Osteocyte (in vitro differentiated cells): ENCODE measurements around the gene MXD3. TPM values are rescaled to one million over a fixed set of nuclear protein-coding genes. Genes with fewer than 3 reads are reported as not detected.

Experiments
- DNase-seq: peaks from one replicate; pipeline ENCODE4 v3.0.0; 2021; ENCODE audit warnings: mixed read lengths; ENCODE audit not compliant: unreplicated experiment; ENCODE audit errors: extremely low spot score
- H3K27ac Mint-ChIP-seq: one replicate; pipeline ENCODE4 v1.8.0; 2021; ENCODE audit warnings: mild to moderate bottlenecking, mixed read lengths; ENCODE audit not compliant: unreplicated experiment
- H3K27me3 Mint-ChIP-seq: one replicate; pipeline ENCODE4 v1.8.0; 2021; ENCODE audit warnings: mixed read lengths; ENCODE audit not compliant: unreplicated experiment
- H3K36me3 Mint-ChIP-seq: one replicate; pipeline ENCODE4 v1.8.0; 2021; ENCODE audit warnings: mixed read lengths; ENCODE audit not compliant: unreplicated experiment
- H3K4me1 Mint-ChIP-seq: one replicate; pipeline ENCODE4 v1.8.0; 2021; ENCODE audit warnings: mixed read lengths; ENCODE audit not compliant: unreplicated experiment
- H3K4me3 Mint-ChIP-seq: one replicate; pipeline ENCODE4 v1.8.0; 2021; ENCODE audit warnings: mild to moderate bottlenecking, moderate library complexity, mixed read lengths; ENCODE audit not compliant: unreplicated experiment
- H3K9me3 Mint-ChIP-seq: one replicate; pipeline ENCODE4 v1.8.0; 2021; ENCODE audit warnings: mixed read lengths; ENCODE audit not compliant: unreplicated experiment
- total RNA-seq: library from RNA; stranded (reverse); gene quantifications from 2 replicates; pipeline ENCODE4 v1.2.1, GENCODE V29; 2021
- TF ChIP-seq, protein P1 (sequence below): fragments of 200-600 bp; sonication (generic); IDR thresholded peaks from 2 replicates; pipeline ENCODE4 v1.5.0; 2021; ENCODE audit warnings: antibody characterized with exemption, mild to moderate bottlenecking, moderate library complexity

Gene MXD3
- total RNA-seq, 1 donor from 2014 or later, result 11.1 TPM

DNA sequence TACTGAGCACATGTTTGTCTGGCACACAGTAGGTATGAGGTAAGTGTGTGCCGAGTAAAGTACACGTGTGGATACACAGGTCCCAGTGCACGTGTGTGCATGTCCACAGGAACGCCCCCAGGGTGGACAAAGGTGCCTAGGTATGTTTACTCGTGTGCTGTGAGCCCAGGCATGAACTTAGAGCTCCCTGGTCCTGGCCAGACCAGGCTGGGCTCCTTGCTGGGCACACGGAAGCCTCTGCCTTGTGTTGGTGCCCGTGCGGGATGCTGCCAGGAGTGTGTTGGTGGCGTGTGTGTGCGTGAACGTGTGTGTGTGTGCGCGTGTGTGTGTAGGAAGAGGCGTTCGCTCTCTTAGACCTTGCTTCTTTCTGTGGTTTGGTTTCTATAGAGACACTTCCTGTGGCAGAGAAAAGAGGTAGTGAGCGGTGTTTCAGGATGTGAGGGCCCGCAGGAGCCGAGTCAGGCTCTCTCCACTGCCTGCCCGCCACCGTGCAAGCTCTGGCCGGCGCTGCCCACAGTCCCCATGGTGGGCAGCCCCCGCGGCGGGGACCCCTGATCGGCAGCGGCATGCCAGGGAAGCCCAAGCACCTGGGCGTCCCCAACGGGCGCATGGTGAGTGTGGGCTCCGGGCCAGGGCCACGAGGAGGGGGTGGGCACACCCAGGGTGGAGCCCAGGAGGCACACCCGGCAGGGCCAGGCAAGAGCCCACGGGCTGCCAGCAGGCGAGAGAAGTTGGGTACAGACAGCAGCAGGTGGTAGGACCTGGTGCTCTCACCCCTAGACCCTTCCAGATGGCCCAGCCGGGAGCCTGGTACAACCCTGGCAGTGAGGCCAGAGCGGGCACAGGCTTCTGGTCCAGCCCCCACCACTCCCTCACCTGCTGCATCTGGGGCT lies 46.0 kb upstream of the MXD3 start, which contains the start of gene RGS14:
Gene RGS14, plus strand, starts transcription at position 466 of the 893 bp plus-strand sequence. Its CDS starts 101 bp downstream, at position 567.
- TF ChIP-seq, protein P1, sequence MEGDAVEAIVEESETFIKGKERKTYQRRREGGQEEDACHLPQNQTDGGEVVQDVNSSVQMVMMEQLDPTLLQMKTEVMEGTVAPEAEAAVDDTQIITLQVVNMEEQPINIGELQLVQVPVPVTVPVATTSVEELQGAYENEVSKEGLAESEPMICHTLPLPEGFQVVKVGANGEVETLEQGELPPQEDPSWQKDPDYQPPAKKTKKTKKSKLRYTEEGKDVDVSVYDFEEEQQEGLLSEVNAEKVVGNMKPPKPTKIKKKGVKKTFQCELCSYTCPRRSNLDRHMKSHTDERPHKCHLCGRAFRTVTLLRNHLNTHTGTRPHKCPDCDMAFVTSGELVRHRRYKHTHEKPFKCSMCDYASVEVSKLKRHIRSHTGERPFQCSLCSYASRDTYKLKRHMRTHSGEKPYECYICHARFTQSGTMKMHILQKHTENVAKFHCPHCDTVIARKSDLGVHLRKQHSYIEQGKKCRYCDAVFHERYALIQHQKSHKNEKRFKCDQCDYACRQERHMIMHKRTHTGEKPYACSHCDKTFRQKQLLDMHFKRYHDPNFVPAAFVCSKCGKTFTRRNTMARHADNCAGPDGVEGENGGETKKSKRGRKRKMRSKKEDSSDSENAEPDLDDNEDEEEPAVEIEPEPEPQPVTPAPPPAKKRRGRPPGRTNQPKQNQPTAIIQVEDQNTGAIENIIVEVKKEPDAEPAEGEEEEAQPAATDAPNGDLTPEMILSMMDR, result no peak
- H3K27ac Mint-ChIP-seq, result no peak within 1 kb of the TSS
- no peak for DNase-seq
- H3K27me3 Mint-ChIP-seq, result peaks cover 26% of the 10 kb centered on the region
- H3K9me3 Mint-ChIP-seq, result no peaks in the 10 kb centered on the region
- peaks cover 2% of the 10 kb centered on the region for H3K4me1 Mint-ChIP-seq
- H3K36me3 Mint-ChIP-seq, result no peaks in the 10 kb centered on the region
- H3K4me3 Mint-ChIP-seq, result no peak within 1 kb of the TSS

DNA sequence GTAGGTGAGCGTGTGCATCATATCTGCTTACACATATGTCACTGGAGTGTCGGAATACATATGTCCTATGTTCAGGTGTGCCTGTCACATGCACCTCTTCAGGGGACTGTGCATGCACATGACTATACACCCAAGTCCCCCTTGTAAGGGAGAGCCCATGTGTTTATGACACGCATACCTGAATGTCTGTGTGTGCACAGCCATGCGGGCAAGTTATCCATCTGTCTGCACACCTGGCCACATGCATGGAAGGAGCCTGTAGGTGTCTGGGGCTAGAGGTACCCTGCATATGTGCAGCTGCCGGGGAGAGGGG lies 45.4 kb upstream of the MXD3 start:
- no peak for DNase-seq
- Mint-ChIP-seq H3K27me3 (peaks cover 26% of the 10 kb centered on the region), H3K36me3 (no peaks in the 10 kb centered on the region), H3K4me1 (peaks cover 1% of the 10 kb centered on the region), H3K27ac (no peak overlapping the region), H3K9me3 (no peaks in the 10 kb centered on the region), H3K4me3 (no peak overlapping the region)
- TF ChIP-seq, protein P1, result no peak

- Mint-ChIP-seq H3K4me3 (no peak overlapping the region), H3K4me1 (peaks cover 4% of the 10 kb centered on the region), H3K27ac (no peak overlapping the region), H3K9me3 (no peaks in the 10 kb centered on the region), H3K36me3 (no peaks in the 10 kb centered on the region), H3K27me3 (peaks cover 26% of the 10 kb centered on the region)
- TF ChIP-seq, protein P1, result no peak
- no peak for DNase-seq
Measured at GRCh38 chr5:177356746-177357145, 45.0 kb upstream of the MXD3 start.

DNA sequence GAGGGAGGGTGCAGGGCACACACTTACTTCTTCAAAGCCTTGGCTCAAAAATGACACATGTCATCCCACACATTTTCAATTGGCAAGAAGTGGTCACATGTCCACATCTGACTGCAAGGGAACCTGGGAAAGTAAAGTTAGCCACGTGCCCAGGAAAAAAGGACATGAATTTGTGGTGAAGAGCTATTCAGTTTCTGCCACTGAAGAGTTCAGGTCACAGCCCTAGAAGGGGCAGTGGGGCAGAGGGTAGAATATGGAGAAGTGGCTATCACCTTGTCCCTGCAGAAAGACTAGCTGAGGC lies 44.1 kb upstream of the MXD3 start:
- Mint-ChIP-seq H3K36me3 (no peaks in the 10 kb centered on the region), H3K4me3 (no peak overlapping the region), H3K4me1 (peaks cover 4% of the 10 kb centered on the region), H3K27ac (no peak overlapping the region), H3K9me3 (no peaks in the 10 kb centered on the region), H3K27me3 (peaks cover 26% of the 10 kb centered on the region)
- DNase-seq, result no peak
- TF ChIP-seq, protein P1, result no peak

DNA sequence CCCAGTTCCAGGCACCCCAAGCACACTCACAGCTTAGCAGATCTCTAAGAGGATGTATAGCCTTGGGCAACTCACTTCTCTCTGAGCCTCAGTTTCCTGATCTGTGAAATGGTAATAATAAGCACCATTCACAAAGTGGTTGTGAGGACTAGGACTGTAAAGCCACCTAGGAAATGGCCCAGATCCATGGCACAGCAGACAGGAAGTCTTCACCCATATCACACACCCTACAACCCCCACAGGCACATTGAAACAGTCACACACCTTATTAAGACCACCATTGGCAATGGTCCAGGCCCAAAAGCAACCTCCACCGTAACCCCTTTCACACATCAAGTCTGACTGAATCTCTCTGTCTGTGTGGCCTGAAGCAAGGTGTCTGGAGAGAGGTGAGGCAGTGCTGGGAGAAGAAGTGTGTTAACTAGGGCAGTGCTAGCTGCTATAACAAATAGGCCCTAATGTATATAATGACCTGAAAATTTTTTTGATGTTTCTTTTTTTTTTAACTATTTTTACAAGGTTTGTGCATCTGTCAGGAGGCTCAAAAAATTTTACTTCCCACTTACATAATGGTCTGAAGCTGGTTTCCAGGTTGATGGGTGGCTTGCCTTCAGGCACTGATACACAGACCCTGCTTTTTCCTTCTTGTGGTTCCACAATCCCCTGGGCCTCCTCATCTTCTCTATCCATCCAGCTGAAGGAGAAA lies 43.6 kb upstream of the MXD3 start:
- Mint-ChIP-seq H3K4me3 (no peak overlapping the region), H3K9me3 (no peaks in the 10 kb centered on the region), H3K36me3 (no peaks in the 10 kb centered on the region), H3K4me1 (peaks cover 9% of the 10 kb centered on the region), H3K27ac (no peak overlapping the region), H3K27me3 (peaks cover 26% of the 10 kb centered on the region)
- TF ChIP-seq, protein P1, result no peak
- DNase-seq, result no peak
